HEK293T (cell line): ENCODE measurements around the gene PDE7B.

Experiments used
- ARNT ChIP-seq: fragments of 450-650 bp; IDR thresholded peaks from 2 replicates; pipeline ENCODE4 v1.6.1; 2017; ENCODE audit warnings: mild to moderate bottlenecking
- FOXA1 ChIP-seq: fragments of 450-650 bp; IDR thresholded peaks from 2 replicates; pipeline ENCODE4 v1.6.1; 2016; ENCODE audit warnings: mild to moderate bottlenecking
- SP1 ChIP-seq: fragments of 450-650 bp; IDR thresholded peaks from 2 replicates; pipeline ENCODE4 v1.6.1; 2017
- SUZ12 ChIP-seq: fragments of 450-650 bp; IDR thresholded peaks from 2 replicates; pipeline ENCODE4 v1.6.1; 2016; ENCODE audit warnings: mild to moderate bottlenecking
- TARDBP ChIP-seq: fragments of 450-650 bp; IDR thresholded peaks from 2 replicates; pipeline ENCODE4 v1.6.1; 2016

DNA sequence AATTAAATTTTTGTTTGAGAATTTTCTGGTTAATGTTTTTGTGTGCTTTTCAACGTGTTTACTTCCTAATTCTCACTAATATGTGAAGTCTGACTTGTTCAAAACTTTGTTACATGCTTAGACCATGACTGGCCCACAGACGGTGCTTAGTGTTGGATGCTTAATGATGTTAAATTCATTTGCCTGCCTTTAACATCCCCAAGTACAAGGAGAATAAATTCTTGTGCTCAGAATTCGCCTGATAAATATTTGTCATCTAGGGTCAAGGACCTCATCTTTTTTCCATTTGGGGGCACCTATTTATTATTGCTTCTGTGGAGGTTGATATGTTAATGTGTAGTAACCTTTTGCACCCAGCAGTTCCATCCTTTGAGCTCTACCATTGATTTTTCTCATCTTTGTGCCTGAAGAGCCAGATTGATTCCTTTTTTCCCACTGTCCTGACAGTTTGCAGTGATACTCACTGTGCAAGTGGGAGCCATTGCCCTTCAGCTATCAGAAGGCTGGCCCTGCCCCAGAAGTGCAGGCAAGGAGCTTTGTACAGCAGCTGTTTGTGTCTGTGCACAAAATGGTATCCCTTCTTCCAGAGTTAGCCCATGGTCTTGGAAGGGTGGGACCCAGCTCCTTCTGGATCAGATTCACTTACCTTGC lies 170.8 kb downstream of the PDE7B start:
- TF ChIP-seq SUZ12: no peak
- no peak for TF ChIP-seq FOXA1
- TF ChIP-seq TARDBP: no peak
- TF ChIP-seq ARNT: no peak
- no peak for TF ChIP-seq SP1
